Stimulated activated CD4-positive, alpha-beta T cell treated with anti-CD3 and anti-CD28 coated beads, Interleukin-1b, Interleukin-23, amount 100 ng/mL, for 48 hours (primary cell): ENCODE measurements around the gene DOC2B.
"Not testable (repeated sequence)": the region's sequence is repeated elsewhere in the genome, so short reads cannot be mapped to it uniquely, and the experiment has no call there.

Experiments
- DNase-seq: peaks from one replicate; pipeline ENCODE4 v3.0.0-alpha.2; 2020

The DOC2B gene

DNA sequence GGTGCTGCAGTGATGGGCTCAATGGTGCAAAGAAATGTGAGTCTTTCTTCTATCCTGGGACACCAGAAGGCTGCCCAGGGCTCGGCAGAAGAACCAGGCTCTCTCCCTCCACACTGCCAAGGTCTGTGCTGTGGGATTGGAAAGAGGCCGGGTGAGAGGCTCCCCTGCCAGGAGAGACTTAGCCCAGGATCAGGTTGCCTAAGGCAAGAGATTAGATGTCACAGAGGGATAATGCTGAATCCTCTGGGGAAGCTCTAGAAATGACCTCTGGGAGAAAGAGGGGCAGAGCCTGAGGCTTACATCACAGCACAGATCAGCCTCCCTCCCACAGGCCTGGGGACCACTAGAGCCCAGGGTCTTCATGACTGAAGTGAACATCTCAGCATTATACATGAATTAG lies 5.7 kb upstream of the DOC2B start:
- DNase-seq = no peak

DNA sequence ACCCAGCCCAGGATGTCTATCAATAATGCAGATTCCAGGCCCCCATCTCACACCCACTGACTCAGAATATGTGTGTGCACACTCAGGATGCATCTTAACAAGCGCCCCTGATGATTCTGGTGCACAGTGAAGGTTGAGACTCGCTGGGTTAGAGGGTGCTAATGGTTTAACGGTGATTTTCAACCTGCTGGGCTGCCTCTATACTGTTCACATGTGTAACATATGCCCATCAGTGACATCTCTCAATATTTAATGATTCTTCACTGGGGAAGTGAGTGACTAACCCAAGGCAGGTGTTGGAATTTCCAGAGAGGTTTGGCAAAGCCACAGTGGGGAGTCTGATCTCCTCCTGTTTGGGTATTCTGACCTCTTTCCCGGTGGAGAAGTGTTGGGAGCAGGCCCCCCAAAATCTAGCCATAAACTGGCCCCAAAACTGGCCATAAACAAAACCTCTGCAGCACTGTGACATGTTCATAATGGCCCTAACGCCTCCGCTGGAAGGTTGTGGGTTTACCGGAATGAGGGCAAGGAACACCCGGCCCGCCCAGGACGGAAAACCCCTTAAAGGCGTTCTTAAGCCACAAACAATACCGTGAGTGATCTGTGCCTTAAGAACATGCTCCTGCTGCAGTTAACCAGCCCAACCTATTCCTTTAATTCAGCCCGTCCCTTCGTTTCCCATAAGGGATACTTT lies 4.1 kb upstream of the DOC2B start:
- peak; percentile 39 for DNase-seq

- DNase-seq = no peak
Observed at GRCh38 chr17:183021-183420, 1.6 kb upstream of the DOC2B start.

DNA sequence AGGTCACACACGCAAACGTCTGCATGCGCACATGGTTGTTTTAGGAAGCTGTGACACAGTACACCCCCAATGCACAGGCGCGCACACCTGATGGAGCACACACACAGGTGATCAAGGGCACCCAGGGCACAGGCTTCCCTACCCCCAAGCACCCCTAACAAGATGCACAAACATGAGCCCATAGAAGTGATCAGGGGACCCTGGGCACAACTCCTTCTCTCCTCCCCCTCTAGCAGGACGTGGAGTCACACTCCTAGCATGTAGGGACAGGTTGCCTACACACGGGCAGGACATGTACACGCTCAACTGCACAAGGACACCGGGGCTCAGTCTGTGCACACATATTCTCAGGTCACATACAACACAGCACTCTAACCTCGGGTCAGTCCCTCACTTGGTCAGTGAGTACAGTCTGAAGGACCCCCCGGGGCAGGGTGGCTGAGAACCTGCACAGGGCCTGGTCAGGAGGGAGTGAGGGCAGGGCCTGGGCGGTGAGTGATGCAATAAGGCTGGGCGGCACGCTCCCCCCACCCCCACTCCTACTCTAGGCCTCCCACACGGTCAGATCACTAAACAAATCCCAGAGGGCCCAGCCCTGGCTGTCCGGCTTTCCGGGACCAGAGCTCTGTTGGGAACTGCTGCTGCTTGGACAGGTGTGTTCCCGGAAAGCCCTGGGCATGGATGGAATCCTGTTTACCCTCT lies 751 bp upstream of the DOC2B start:
- no peak for DNase-seq

- DNase-seq = no peak
Observed at GRCh38 chr17:180381-181244, 837 bp downstream of the DOC2B start.

DNA sequence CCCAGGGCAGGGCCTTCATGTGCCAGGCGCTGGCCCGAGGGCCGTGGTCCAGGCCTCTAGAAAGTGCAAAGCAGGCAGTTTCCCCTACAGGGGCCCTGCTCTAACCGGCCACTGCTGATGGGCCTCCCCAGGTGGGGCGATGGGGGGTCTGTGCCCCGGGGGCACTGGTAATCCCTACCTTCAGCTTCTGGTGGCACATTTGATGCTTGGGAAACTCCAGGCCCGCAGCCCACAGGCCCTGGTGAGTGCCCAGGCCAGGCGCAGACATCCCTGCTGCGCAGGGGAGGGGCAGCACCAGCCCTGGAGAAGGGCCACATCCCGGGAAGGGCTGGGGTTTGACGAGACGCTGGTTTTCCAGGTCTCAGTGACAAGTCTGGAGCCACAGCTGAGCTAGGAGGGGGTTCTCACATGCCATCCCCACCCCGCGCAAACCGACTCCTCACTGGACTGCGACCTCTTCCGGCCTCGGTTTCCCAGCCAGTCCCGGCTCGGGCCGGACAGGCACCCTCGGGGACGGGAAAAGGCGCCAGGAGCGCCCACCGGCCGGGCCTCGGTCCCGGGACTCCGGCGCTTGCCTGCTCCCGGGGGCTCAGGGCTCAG lies 1.6 kb downstream of the DOC2B start:
- no peak for DNase-seq

- no peak for DNase-seq
Observed at GRCh38 chr17:179066-179432, 2.4 kb downstream of the DOC2B start.

GRCh38 chr17:178292-179065 lies 3.0 kb downstream of the DOC2B start:
- DNase-seq = no peak

DNA sequence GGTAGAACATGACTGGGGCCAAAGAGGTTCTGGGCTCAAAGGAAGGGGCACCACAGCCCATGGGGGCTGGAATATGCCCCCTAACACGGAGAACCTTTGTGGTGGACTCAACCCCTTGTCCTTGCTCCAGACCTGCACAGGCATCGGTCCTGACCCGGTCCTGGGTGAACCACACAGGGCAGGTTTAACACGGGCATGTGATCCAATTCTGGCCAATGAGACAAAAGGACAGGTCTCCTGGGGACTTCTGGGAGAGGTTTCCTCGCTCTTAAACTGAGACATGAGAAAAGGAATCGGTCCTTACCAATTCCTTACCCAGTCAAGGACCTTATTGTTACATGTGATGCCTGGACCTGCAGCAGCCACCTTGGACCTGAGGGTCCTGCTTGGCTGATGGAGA lies 3.7 kb downstream of the DOC2B start:
- no peak for DNase-seq

DNA sequence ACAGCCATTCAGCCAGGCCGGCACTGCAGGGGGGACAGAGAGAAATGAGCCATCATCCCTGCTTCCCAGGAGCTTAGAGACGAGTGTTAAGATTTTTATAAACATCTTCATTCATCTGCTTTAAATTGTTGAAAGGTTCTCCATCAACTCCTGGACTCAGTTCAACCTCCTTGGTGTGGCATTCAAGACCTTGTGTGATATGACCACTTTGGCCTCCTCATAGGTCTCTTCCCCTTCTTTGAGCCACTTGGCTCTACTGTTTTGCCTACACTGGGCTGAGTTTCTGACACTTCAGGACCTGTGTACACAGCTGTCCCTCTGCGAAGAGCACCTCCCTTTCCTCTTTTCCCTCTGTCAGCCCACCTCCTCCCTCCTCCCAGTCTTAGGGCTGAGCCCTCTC lies 4.3 kb downstream of the DOC2B start:
- DNase-seq = no peak

DNA sequence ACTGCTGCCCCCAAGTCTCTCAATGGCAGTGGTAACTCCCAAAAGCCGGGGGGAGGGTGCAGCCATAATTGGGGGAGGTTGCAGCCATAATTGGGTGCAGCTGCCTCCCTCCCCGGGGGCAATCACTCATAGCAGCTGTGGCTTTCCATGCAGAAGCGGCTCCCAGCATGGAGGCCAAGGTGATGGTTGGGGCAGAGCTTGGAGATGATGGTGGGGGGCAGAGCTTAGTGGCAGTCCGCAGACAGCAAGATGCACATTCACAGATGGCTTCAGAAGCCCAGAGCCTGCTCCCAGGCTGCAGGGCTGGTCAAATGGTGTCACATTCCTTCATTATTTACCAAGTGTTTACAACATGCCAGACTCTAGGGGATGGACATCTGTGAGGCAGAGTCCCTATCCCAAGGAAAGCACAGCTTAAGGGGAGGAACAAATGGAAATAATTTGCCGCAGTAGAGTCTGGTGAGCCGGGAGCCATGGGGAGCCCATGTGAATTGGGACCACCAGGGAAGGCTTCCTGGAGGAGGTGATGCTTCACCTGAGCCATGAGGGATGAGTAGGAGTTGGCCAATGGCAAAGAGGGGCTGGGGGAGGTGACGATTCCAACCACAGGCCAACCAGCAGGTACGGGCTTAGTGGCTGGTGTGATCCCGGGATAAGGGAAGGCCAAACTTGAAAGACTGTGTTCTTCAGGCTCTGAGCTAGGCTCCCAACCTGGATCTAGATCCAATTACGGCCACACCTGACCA lies 8.1 kb downstream of the DOC2B start:
- DNase-seq = no peak

GRCh38 chr17:172401-172800 lies 9.0 kb downstream of the DOC2B start:
- DNase-seq = no peak

DNA sequence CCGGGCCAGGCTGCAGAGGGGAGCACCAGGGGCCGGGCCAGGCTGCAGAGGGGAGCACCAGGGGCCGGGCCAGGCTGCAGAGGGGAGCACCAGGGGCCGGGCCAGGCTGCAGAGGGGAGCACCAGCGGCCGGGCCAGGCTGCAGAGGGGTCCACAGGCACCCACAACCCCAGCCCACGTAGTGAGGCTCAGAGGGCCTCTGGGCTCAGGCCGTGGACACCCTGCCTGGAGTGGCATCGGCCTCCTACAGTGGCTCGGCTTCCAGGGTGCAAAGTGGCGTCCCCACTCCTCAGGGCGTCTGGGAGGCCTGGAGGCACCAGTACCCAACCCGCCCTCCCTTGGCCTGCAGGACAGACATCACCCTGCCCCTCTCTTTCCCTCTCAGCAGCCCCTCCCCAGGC lies 9.6 kb downstream of the DOC2B start:
- no peak for DNase-seq

DNA sequence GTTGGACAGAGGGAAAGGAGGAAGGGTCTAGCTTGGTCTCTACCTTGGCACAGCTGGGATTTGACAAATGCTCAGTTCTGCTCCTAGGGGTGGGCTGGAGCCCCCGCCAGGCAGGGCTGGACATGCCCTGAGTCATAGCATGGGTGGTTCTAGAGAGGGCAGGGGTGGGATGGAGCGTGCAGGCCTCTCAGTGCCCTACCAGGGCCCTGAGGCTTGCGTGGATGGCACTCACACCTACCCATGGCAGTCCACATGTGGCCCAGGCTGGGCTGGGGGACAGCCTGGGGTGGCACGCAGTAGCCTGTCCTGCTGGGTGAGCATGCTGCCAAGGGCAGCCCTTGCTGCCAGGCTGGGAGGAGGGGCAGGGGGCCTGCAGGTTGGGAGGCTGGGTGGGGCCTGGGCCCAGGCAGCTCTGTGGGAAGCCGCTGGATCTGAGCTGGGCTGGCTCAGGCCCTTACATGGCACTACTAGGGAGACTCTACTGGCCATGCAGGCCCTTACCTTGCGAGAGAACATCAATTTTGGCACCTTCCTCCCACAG lies 11.2 kb downstream of the DOC2B start:
- DNase-seq = no peak

DNA sequence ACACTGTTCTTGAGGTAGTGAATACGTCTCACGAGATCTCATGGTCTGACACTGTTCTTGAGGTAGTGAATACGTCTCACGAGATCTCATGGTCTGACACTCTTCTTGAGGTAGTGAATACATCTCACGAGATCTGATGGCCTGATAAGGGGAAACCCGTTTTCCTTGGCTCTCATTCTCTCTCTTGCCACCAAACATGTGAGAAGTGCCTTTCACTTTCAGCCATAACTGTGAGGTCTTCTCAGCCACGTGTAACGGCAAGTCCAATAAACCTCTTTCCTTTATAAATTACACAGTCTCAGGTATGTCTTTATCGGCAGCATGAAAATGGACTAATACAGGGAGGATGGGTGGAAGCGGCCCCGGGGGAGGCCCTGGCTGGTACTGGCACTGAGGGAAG lies 12.8 kb downstream of the DOC2B start:
- DNase-seq = not testable (repeated sequence)

GRCh38 chr17:165939-166338 lies 15.5 kb downstream of the DOC2B start:
- DNase-seq = no peak

GRCh38 chr17:164303-165235 lies 16.9 kb downstream of the DOC2B start:
- DNase-seq = no peak

DNA sequence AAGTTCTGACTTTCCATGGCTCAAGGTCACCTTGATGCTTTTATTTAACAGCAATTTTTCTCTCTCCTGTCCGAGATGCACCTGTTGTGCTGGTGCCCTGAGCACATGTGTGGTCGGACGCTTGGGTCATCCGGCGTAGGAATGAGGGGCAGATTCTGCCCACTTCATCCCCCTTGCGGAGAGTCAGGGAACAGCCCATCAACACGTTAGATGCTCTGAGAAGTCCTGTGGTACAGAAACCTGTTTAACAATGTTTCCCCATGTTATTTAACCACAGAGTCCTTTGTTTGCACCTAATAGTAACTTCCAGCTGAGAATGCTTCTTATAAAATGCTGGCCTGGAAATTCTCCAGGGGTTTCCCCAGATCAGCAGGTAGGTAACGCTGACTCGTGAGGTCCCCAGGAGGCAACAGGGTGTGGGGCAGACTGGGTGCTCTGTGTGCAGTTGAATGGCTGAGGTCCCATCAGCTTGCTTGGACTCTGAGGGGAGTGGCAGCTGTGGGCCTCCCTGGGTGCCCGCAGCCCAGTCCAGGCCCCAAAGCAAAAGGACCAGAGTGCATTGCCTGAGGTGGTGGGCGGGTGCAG lies 17.8 kb downstream of the DOC2B start:
- no peak for DNase-seq

DNA sequence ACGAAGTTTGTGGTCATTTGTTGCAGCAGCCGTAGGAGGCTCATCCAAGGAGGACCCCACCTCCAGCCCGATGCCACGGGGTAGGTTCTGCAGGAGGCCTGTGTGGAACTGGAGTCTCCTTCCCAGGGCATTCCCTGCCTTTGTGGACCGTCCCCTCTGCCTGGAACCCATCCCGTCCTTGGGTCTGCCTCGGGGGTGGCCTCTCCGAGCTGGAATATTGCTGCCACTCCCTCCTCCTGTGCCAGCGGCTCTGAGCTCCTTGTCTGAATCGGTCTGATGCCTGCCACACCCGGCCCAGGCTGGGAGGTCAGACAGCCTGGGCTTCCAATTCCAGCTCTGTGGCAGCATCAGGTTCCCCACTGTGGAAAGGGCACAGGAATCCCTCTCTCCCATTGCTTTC lies 18.8 kb downstream of the DOC2B start:
- no peak for DNase-seq

- no peak for DNase-seq
Observed at GRCh38 chr17:161481-161880, 20.0 kb downstream of the DOC2B start.
